SK-N-SH treated with all-trans-retinoic acid at 6 μM for 48 hours (cell line): ENCODE results near the gene CEP63.
A peak's percentile ranks its signal among the peaks of the same experiment; 100 is the strongest.

ENCODE experiments used
- ATAC-seq: fragments of 200-7000 bp; cut with Tn5 transposase; 3 replicates; pipeline ENCODE4 v1.9.1; 2020; ENCODE audit warnings: mild to moderate bottlenecking, moderate library complexity
- ARNTL ChIP-seq: fragments of 450-650 bp; formaldehyde crosslinking; IDR thresholded peaks from 2 replicates; pipeline ENCODE4 v1.5.0; 2020; ENCODE audit warnings: low read depth, mild to moderate bottlenecking, moderate library complexity, borderline replicate concordance
- BACH2 ChIP-seq: fragments of 250-450 bp; sonication (Bioruptor Pico); IDR thresholded peaks from 2 replicates; pipeline ENCODE4 v1.9.0; 2021; ENCODE audit warnings: mild to moderate bottlenecking, borderline replicate concordance
- CREB5 ChIP-seq: fragments of 250-450 bp; sonication (Bioruptor Pico); IDR thresholded peaks from 2 replicates; pipeline ENCODE4 v1.5.1; 2020; ENCODE audit warnings: low read depth, mild to moderate bottlenecking, moderate library complexity
- CSDC2 ChIP-seq: fragments of 250-450 bp; sonication (Bioruptor Pico); IDR thresholded peaks from 2 replicates; pipeline ENCODE4 v1.5.0; 2020; ENCODE audit warnings: mild to moderate bottlenecking, moderate library complexity
- CSRNP3 ChIP-seq: fragments of 250-450 bp; sonication (Bioruptor Pico); IDR thresholded peaks from 2 replicates; pipeline ENCODE4 v1.5.1; 2021; ENCODE audit warnings: mild to moderate bottlenecking, moderate library complexity
- ESRRG ChIP-seq: fragments of 250-450 bp; sonication (Bioruptor Pico); IDR thresholded peaks from 2 replicates; pipeline ENCODE4 v1.6.1; 2021; ENCODE audit warnings: mild to moderate bottlenecking
- GLIS3 ChIP-seq: fragments of 250-450 bp; sonication (Bioruptor Pico); IDR thresholded peaks from 2 replicates; pipeline ENCODE4 v1.5.0; 2020; ENCODE audit warnings: mild to moderate bottlenecking, moderate library complexity
- ISL1 ChIP-seq: fragments of 250-450 bp; sonication (Bioruptor Pico); IDR thresholded peaks from 2 replicates; pipeline ENCODE4 v2.1.2; 2022; ENCODE audit warnings: mild to moderate bottlenecking, moderate library complexity
- OSR1 ChIP-seq: fragments of 250-450 bp; sonication (Bioruptor Pico); IDR thresholded peaks from 2 replicates; pipeline ENCODE4 v1.8.0; 2022; ENCODE audit warnings: moderate library complexity, mild to moderate bottlenecking, inconsistent platforms
- PATZ1 ChIP-seq: fragments of 250-450 bp; sonication (Bioruptor Pico); IDR thresholded peaks from 2 replicates; pipeline ENCODE4 v1.8.0; 2020; ENCODE audit warnings: mild to moderate bottlenecking, moderate library complexity, borderline replicate concordance
- PPARA ChIP-seq: fragments of 250-450 bp; sonication (Bioruptor Pico); IDR thresholded peaks from 2 replicates; pipeline ENCODE4 v1.5.0; 2020; ENCODE audit warnings: mild to moderate bottlenecking, borderline replicate concordance
- SNAI2 ChIP-seq: fragments of 250-450 bp; sonication (Bioruptor Pico); IDR thresholded peaks from 2 replicates; pipeline ENCODE4 v1.5.0; 2020; ENCODE audit warnings: mild to moderate bottlenecking, moderate library complexity
- TCF4 ChIP-seq: fragments of 250-450 bp; sonication (Bioruptor Pico); IDR thresholded peaks from 2 replicates; pipeline ENCODE4 v1.8.0; 2021; ENCODE audit warnings: mild to moderate bottlenecking, moderate library complexity, borderline replicate concordance
- TOX ChIP-seq: fragments of 250-450 bp; sonication (Bioruptor Pico); IDR thresholded peaks from 2 replicates; pipeline ENCODE4 v1.8.0; 2021; ENCODE audit warnings: mild to moderate bottlenecking, moderate library complexity, borderline replicate concordance
- ZC3H10 ChIP-seq: fragments of 250-450 bp; sonication (Bioruptor Pico); IDR thresholded peaks from 2 replicates; pipeline ENCODE4 v1.5.1; 2021; ENCODE audit warnings: mild to moderate bottlenecking, moderate library complexity
- ZFP3 ChIP-seq: fragments of 250-450 bp; sonication (Bioruptor Pico); IDR thresholded peaks from 2 replicates; pipeline ENCODE4 v1.5.0; 2020; ENCODE audit warnings: mild to moderate bottlenecking, moderate library complexity
- ZFP30 ChIP-seq: fragments of 450-650 bp; formaldehyde crosslinking; IDR thresholded peaks from 2 replicates; pipeline ENCODE4 v1.5.0; 2022; ENCODE audit warnings: mild to moderate bottlenecking, moderate library complexity
- ZNF565 ChIP-seq: fragments of 450-650 bp; formaldehyde crosslinking; conservative IDR thresholded peaks from 2 replicates; pipeline ENCODE4 v1.5.0; 2020; ENCODE audit warnings: low read depth, mild to moderate bottlenecking, moderate library complexity
- ZNF70 ChIP-seq: fragments of 450-650 bp; formaldehyde crosslinking; IDR thresholded peaks from 2 replicates; pipeline ENCODE4 v1.5.0; 2020; ENCODE audit warnings: mild to moderate bottlenecking, moderate library complexity
- ZNF8 ChIP-seq: fragments of 450-650 bp; formaldehyde crosslinking; IDR thresholded peaks from 2 replicates; pipeline ENCODE4 v1.5.0; 2020; ENCODE audit warnings: mild to moderate bottlenecking, moderate library complexity
- TF ChIP-seq, protein P1 (sequence below): fragments of 250-450 bp; sonication (Bioruptor Pico); IDR thresholded peaks from 2 replicates; pipeline ENCODE4 v1.5.0; 2020; ENCODE audit warnings: mild to moderate bottlenecking, moderate library complexity

CEP63 gene

GRCh38 chr3:134472831-134473230 lies 13.0 kb upstream of the CEP63 start:
- no peak for TF ChIP-seq BACH2 (CRISPR knock-in tag)
- no peak for TF ChIP-seq TCF4
- no peak for TF ChIP-seq SNAI2 (CRISPR knock-in tag)
- TF ChIP-seq ZNF8: no peak
- TF ChIP-seq ZNF70: no peak
- no peak for TF ChIP-seq PPARA (CRISPR knock-in tag)
- no peak for TF ChIP-seq ZFP30 (CRISPR knock-in tag)
- TF ChIP-seq ISL1 (CRISPR knock-in tag): no peak
- TF ChIP-seq, protein P1, sequence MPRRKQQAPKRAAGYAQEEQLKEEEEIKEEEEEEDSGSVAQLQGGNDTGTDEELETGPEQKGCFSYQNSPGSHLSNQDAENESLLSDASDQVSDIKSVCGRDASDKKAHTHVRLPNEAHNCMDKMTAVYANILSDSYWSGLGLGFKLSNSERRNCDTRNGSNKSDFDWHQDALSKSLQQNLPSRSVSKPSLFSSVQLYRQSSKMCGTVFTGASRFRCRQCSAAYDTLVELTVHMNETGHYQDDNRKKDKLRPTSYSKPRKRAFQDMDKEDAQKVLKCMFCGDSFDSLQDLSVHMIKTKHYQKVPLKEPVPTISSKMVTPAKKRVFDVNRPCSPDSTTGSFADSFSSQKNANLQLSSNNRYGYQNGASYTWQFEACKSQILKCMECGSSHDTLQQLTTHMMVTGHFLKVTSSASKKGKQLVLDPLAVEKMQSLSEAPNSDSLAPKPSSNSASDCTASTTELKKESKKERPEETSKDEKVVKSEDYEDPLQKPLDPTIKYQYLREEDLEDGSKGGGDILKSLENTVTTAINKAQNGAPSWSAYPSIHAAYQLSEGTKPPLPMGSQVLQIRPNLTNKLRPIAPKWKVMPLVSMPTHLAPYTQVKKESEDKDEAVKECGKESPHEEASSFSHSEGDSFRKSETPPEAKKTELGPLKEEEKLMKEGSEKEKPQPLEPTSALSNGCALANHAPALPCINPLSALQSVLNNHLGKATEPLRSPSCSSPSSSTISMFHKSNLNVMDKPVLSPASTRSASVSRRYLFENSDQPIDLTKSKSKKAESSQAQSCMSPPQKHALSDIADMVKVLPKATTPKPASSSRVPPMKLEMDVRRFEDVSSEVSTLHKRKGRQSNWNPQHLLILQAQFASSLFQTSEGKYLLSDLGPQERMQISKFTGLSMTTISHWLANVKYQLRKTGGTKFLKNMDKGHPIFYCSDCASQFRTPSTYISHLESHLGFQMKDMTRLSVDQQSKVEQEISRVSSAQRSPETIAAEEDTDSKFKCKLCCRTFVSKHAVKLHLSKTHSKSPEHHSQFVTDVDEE (CRISPR knock-in tag): no peak
- TF ChIP-seq TOX (CRISPR knock-in tag): no peak
- TF ChIP-seq ZNF565 (CRISPR knock-in tag): no peak
- no peak for TF ChIP-seq ZC3H10 (CRISPR knock-in tag)
- no peak for TF ChIP-seq ESRRG
- TF ChIP-seq PATZ1: no peak
- no peak for TF ChIP-seq CREB5 (CRISPR knock-in tag)
- TF ChIP-seq ARNTL (CRISPR knock-in tag): no peak
- no peak for TF ChIP-seq CSRNP3 (CRISPR knock-in tag)

DNA sequence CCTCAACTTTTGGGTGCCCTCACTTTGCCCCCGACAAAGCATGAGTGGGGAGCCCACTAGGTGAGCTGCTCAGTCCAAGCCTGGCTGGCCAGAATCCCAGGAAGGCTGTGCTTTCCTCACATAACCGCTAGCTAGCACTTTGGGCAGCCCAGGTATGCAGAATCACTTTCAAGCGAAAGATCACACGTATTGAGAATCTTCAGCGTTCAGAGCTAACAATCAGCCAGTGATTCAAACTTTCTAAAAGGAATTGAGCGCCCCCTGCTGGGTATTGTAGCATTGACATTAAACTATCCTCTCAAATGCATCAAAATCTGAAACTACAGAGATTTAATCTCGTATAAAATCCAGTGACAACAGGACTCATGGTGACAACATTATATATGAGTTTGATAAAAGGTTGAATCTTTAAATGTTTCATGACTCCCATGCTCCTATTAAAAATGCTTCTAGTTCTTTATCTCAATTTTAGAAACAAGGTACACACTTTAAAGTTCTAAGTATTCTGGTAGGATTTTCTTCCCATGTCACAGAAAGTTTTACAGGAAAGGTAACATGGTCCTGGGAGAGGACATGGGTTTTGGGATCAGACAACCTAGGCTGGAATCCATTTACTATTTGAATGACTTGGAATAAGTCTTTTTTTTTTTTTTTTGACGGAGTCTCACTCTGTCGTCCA lies 11.8 kb upstream of the CEP63 start:
- ATAC-seq: peak; percentile 79

More at GRCh38 chr3:134472831-134473230, 13.0 kb upstream of the CEP63 start:
- ATAC-seq: no peak

More for the DNA sequence above, 11.8 kb upstream of the CEP63 start:
- TF ChIP-seq OSR1 (CRISPR knock-in tag) (no peak), PPARA (CRISPR knock-in tag) (no peak), TCF4 (no peak), ZNF70 (no peak), PATZ1 (no peak), ZFP3 (CRISPR knock-in tag) (no peak), TOX (CRISPR knock-in tag) (no peak), ARNTL (CRISPR knock-in tag) (no peak), ZC3H10 (CRISPR knock-in tag) (no peak), SNAI2 (CRISPR knock-in tag) (no peak), CSRNP3 (CRISPR knock-in tag) (no peak), ISL1 (CRISPR knock-in tag) (no peak), CREB5 (CRISPR knock-in tag) (no peak), GLIS3 (CRISPR knock-in tag) (no peak), ZFP30 (CRISPR knock-in tag) (no peak), CSDC2 (CRISPR knock-in tag) (no peak), ESRRG (no peak)
